Measurements from ENCODE around the gene C17orf50. TPM values are rescaled to one million over a fixed set of nuclear protein-coding genes. Genes with fewer than 3 reads are reported as not detected.

C17orf50 gene
- total RNA-seq, 6 experiments from 2014 or later: not detected

GRCh38 chr17:35731239-35731916 lies 29.3 kb upstream of the C17orf50 start, which contains the start of gene RASL10B:
RASL10B (plus strand) TSS chr17:35731639; CDS start chr17:35735185, 3,546 bp downstream.
- intact Hi-C loops (cut with DNase I): no loop called here
- Histone ChIP-seq H3K4me1 (peaks cover 0 to 4% (median 0%) of the 10 kb centered on the region in 4 donors), H3K36me3 (no peaks in the 10 kb centered on the region), H3K27ac (no peak within 1 kb of the TSS), H3K9me3 (no peaks in the 10 kb centered on the region), H3K27me3 (no peaks in the 10 kb centered on the region), H3K4me3 (peak within 1 kb of the TSS; percentile 17 to 68 (median 62))
- no peak for TF ChIP-seq POLR2A (IDR thresholded peaks at IDR 0.05)
- no peak for TF ChIP-seq CTCF (IDR thresholded peaks at IDR 0.05)
- WGBS (ENCODE audit: insufficient coverage, low coverage, low lambda C conversion rate, missing lambda C conversion rate): 2% methylated on average over 8 of the region's 44 CpGs
- peak; percentile 74 to 86 (median 78) for ATAC-seq
- DNase-seq: no peak

- Histone ChIP-seq H3K9me3 (no peaks in the 10 kb centered on the region), H3K4me1 (peaks cover 0 to 4% (median 0%) of the 10 kb centered on the region in 4 donors), H3K27ac (no peak overlapping the region), H3K4me3 (peak overlapping the region; percentile 17 to 68 (median 62)), H3K27me3 (no peaks in the 10 kb centered on the region), H3K36me3 (no peaks in the 10 kb centered on the region)
- WGBS (ENCODE audit: insufficient coverage, low coverage, low lambda C conversion rate, missing lambda C conversion rate): 61% methylated on average over 11 of the region's 47 CpGs
- ATAC-seq: peak in 3 of 4 donors; percentile 4 to 20 (median 14)
- no peak for TF ChIP-seq CTCF (IDR thresholded peaks at IDR 0.05)
- TF ChIP-seq POLR2A (IDR thresholded peaks at IDR 0.05): no peak
- DNase-seq: peak in 1 of 3 donors; percentile 31
- intact Hi-C loops (cut with DNase I): no loop called here
Observed at GRCh38 chr17:35731917-35732805, 28.5 kb upstream of the C17orf50 start.

GRCh38 chr17:35732806-35733136 lies 27.9 kb upstream of the C17orf50 start:
- H3K36me3 ChIP-seq: no peaks in the 10 kb centered on the region
- H3K4me1 ChIP-seq: peaks cover 0 to 4% (median 0%) of the 10 kb centered on the region in 4 donors
- no peak overlapping the region for H3K4me3 ChIP-seq
- H3K27me3 ChIP-seq: no peaks in the 10 kb centered on the region
- H3K9me3 ChIP-seq: no peaks in the 10 kb centered on the region
- ATAC-seq (no peak), DNase-seq (no peak)
- WGBS (ENCODE audit: insufficient coverage, low coverage, low lambda C conversion rate, missing lambda C conversion rate): no CpG with 5 or more reads among the region's 1 CpG
- intact Hi-C loops (cut with DNase I): no loop called here
- no peak for TF ChIP-seq POLR2A (IDR thresholded peaks at IDR 0.05)
- TF ChIP-seq CTCF (IDR thresholded peaks at IDR 0.05): no peak
- H3K27ac ChIP-seq: no peak overlapping the region

GRCh38 chr17:35733366-35733765 lies 27.3 kb upstream of the C17orf50 start:
- H3K4me3 ChIP-seq: no peak overlapping the region
- no peak for ATAC-seq
- no peaks in the 10 kb centered on the region for H3K36me3 ChIP-seq
- H3K4me1 ChIP-seq: peaks cover 0 to 4% (median 0%) of the 10 kb centered on the region in 4 donors
- DNase-seq: peak in 1 of 3 donors; percentile 14
- no peaks in the 10 kb centered on the region for H3K9me3 ChIP-seq
- no peak overlapping the region for H3K27ac ChIP-seq
- intact Hi-C loops (cut with DNase I): no loop called here
- TF ChIP-seq CTCF (IDR thresholded peaks at IDR 0.05) (no peak), POLR2A (IDR thresholded peaks at IDR 0.05) (no peak)
- WGBS (ENCODE audit: insufficient coverage, low coverage, low lambda C conversion rate, missing lambda C conversion rate): 100% methylated on average over 3 of the region's 6 CpGs
- H3K27me3 ChIP-seq: no peaks in the 10 kb centered on the region
